Endothelial cell (in vitro differentiated cells): ENCODE results near the gene CUL1. TPM values are rescaled to one million over a fixed set of nuclear protein-coding genes. Genes with fewer than 3 reads are reported as not detected.

ENCODE experiments used
- DNase-seq: peaks from one replicate; pipeline ENCODE4 v3.0.0; 2021; ENCODE audit warnings: low spot score
- H3K27ac Mint-ChIP-seq: one replicate; pipeline ENCODE4 v1.8.0; 2021; ENCODE audit warnings: mixed read lengths, inconsistent platforms; ENCODE audit not compliant: unreplicated experiment
- H3K27me3 Mint-ChIP-seq: one replicate; pipeline ENCODE4 v1.8.0; 2021; ENCODE audit warnings: mild to moderate bottlenecking, moderate library complexity, mixed read lengths, inconsistent platforms; ENCODE audit not compliant: unreplicated experiment
- H3K36me3 Mint-ChIP-seq: one replicate; pipeline ENCODE4 v1.8.0; 2021; ENCODE audit warnings: mild to moderate bottlenecking, low read depth, mixed read lengths, inconsistent platforms; ENCODE audit not compliant: unreplicated experiment
- H3K4me1 Mint-ChIP-seq: one replicate; pipeline ENCODE4 v1.8.0; 2021; ENCODE audit warnings: mild to moderate bottlenecking, mixed read lengths, inconsistent platforms; ENCODE audit not compliant: unreplicated experiment
- H3K4me3 Mint-ChIP-seq: one replicate; pipeline ENCODE4 v1.8.0; 2021; ENCODE audit warnings: mild to moderate bottlenecking, mixed read lengths, inconsistent platforms; ENCODE audit not compliant: unreplicated experiment
- H3K9me3 Mint-ChIP-seq: one replicate; pipeline ENCODE4 v1.8.0; 2021; ENCODE audit warnings: mixed read lengths, inconsistent platforms; ENCODE audit not compliant: unreplicated experiment
- CTCF ChIP-seq: fragments of 200-600 bp; sonication (generic); IDR thresholded peaks from one replicate; pipeline ENCODE4 v1.5.0; 2021; ENCODE audit warnings: antibody characterized with exemption; ENCODE audit not compliant: unreplicated experiment
- total RNA-seq: library from RNA; stranded (reverse); fragmentation: NEBNext Ultra II Directional; extraction: Animal tissue kit (Norgen Biotek cat#: 25700); gene quantifications from one replicate; pipeline ENCODE4 v1.2.1, GENCODE V29; 2021; ENCODE audit not compliant: unreplicated experiment

Gene CUL1
- total RNA-seq, 1 donor from 2014 or later = 54.5 TPM

- DNase-seq = no peak
- Mint-ChIP-seq H3K4me3 (no peak overlapping the region), H3K9me3 (no peaks in the 10 kb centered on the region), H3K27me3 (peaks cover 1% of the 10 kb centered on the region), H3K36me3 (peaks cover 17% of the 10 kb centered on the region), H3K4me1 (peaks cover 5% of the 10 kb centered on the region), H3K27ac (no peak overlapping the region)
- TF ChIP-seq CTCF = no peak
Measured at GRCh38 chr7:148761499-148762278, 63.0 kb downstream of the CUL1 start.

GRCh38 chr7:148763622-148764021 lies 64.9 kb downstream of the CUL1 start:
- Mint-ChIP-seq H3K4me1 (peaks cover 5% of the 10 kb centered on the region), H3K4me3 (no peak overlapping the region), H3K36me3 (peaks cover 23% of the 10 kb centered on the region), H3K27me3 (no peaks in the 10 kb centered on the region), H3K27ac (no peak overlapping the region), H3K9me3 (no peaks in the 10 kb centered on the region)
- TF ChIP-seq CTCF = no peak
- DNase-seq = no peak

DNA sequence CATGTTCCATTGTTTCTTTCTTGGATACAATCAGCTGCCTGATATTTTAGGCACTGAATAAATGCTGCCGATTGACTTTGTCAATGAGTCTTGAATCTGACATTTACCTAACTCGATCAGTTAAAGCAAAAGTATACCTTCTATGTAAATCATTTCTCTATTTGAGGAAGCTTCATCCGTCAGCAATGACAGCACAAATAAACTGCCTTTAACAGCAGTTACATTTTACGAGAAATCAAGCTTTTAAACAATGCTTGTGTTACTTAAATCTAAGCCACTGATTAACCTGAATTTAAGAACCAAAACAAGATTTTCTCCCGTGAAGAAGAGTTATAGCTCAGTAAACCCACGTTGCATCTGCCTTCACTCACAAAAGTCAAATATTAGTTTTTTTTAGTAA lies 71.3 kb downstream of the CUL1 start:
- no peak overlapping the region for H3K4me3 Mint-ChIP-seq
- no peak for DNase-seq
- no peak overlapping the region for H3K27ac Mint-ChIP-seq
- H3K4me1 Mint-ChIP-seq = no peaks in the 10 kb centered on the region
- TF ChIP-seq CTCF = no peak
- no peaks in the 10 kb centered on the region for H3K9me3 Mint-ChIP-seq
- no peaks in the 10 kb centered on the region for H3K27me3 Mint-ChIP-seq
- peaks cover 19% of the 10 kb centered on the region for H3K36me3 Mint-ChIP-seq

GRCh38 chr7:148772297-148773089 lies 73.8 kb downstream of the CUL1 start:
- no peak for TF ChIP-seq CTCF
- no peak overlapping the region for H3K4me3 Mint-ChIP-seq
- no peaks in the 10 kb centered on the region for H3K9me3 Mint-ChIP-seq
- no peaks in the 10 kb centered on the region for H3K27me3 Mint-ChIP-seq
- no peaks in the 10 kb centered on the region for H3K4me1 Mint-ChIP-seq
- H3K36me3 Mint-ChIP-seq = peaks cover 26% of the 10 kb centered on the region
- no peak overlapping the region for H3K27ac Mint-ChIP-seq
- DNase-seq = no peak

- Mint-ChIP-seq H3K9me3 (no peaks in the 10 kb centered on the region), H3K27me3 (no peaks in the 10 kb centered on the region), H3K36me3 (peaks cover 21% of the 10 kb centered on the region), H3K4me1 (no peaks in the 10 kb centered on the region), H3K27ac (no peak overlapping the region), H3K4me3 (no peak overlapping the region)
- no peak for DNase-seq
- TF ChIP-seq CTCF = no peak
Measured at GRCh38 chr7:148773334-148773733, 74.6 kb downstream of the CUL1 start.
